ENCODE measurements around the gene RMI2. TPM values are rescaled to one million over a fixed set of nuclear protein-coding genes. Genes with fewer than 3 reads are reported as not detected.

RMI2 gene
- total RNA-seq, 1 donor from 2014 or later = 0.48 TPM

- intact Hi-C loops (cut with DNase I) = no loop called here
- ATAC-seq (ENCODE audit: poor library complexity) (no peak), DNase-seq (no peak)
These were observed 36.6 kb upstream of the RMI2 start for GRCh38 chr16:11308493-11309283.

- intact Hi-C loops (cut with DNase I) = no loop called here
- no peak for DNase-seq
- ATAC-seq (ENCODE audit: poor library complexity) = no peak
These were observed 35.2 kb upstream of the RMI2 start for GRCh38 chr16:11309895-11310633.

GRCh38 chr16:11310634-11310977, 34.7 kb upstream of the RMI2 start:
- intact Hi-C loops (cut with DNase I) = no loop called here
- DNase-seq = no peak
- no peak for ATAC-seq (ENCODE audit: poor library complexity)

DNA sequence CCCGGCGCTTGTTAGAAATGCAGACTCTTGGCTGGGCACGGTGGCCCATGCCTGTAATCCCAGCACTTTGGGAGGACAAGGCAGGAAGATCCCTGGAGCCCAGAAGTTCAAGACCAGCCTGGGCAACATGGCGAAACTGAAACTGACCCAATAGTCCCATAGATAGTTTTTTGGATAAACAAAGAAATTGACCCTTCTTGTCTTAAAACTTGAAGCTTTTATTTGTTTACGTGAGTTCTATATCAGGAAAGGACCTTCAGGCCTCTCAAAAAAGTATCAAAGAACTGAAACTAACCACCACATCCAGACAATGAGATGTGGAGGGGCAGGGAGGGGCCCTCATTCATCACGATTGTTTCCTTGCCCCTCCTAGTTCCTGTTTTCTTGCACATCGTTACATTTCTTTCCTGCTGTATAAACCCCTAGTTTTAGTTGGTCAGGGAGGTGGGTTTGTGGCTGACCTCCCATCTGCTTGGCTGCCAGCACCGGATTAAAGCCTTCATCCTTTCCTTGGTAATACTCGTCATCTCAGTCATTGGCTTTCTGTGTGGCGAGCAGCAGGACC, 34.2 kb upstream of the RMI2 start:
- intact Hi-C loops (cut with DNase I) = no loop called here
- DNase-seq (no peak), ATAC-seq (ENCODE audit: poor library complexity) (no peak)

DNA sequence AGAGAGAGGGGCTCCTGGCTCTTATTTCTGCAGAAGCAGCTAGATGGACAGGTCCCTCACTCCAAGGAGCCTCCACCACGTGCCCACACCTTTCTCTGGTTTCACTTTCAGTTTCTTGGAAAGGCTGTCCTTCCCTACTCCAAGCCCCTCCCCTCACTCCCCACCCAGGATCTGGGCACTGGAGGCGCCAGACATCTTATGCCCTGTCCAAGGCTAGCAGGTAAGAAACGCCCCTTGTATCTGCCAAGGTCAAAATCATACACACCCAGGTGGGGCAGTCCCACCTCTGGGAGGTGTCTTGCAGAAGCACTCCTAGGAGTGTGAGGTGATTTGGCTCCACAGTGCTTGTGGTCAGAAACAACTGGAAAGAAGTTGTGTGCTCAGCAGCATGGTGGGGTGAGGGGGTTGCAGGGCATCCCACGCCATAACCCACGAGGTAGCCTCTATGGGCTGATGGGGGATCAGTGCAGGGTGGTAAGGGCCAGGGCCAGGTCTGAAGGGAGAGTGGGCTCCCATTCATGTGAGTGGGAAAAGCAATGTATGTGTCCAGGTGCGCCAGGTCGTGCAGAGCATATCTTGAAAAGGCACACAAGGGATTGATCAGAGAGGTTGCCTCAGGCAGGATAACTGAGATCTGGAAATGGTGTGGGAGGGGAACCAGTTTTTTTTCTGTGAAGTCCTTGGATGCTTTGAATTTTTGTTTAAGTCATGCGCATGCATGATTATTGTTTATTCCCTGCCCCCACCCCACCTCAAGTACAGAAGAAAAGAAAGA, 32.4 kb upstream of the RMI2 start:
- ATAC-seq (ENCODE audit: poor library complexity) = no peak

GRCh38 chr16:11313493-11314308, 31.6 kb upstream of the RMI2 start:
- DNase-seq (no peak), ATAC-seq (ENCODE audit: poor library complexity) (no peak)
- intact Hi-C loops (cut with DNase I) = no loop called here

More for the DNA sequence above, 32.4 kb upstream of the RMI2 start:
- intact Hi-C loops (cut with DNase I) = no loop called here
- DNase-seq = no peak

DNA sequence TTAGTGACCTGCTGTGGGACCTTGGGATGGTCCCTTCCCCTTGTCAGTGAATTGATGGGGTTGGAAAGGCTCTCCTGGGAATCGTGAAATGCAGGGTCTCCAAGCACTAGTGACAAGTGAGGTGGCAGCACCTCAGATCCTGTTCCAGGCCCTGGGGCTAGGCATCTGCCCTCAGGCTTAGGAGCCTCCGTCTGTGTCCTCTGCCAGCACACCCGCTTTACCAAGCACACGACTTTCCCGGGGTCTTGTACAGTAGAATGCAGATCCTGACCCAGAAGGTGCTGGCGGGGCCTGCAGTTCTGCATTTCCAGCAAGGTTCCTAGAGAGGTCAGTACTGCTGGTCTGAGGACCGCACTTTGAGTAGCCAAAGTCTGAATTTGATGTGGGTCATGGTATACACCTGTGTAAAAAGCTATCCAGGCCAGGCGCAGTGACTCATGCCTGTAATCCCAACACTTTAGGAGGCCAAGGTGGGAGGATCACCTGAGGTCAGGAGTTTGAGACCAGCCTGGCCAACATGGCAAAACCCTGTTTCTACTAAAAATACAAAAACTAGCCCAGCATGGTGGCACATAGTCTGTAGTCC, 30.9 kb upstream of the RMI2 start:
- intact Hi-C loops (cut with DNase I) = no loop called here
- DNase-seq = no peak
- ATAC-seq (ENCODE audit: poor library complexity) = no peak

- intact Hi-C loops (cut with DNase I) = no loop called here
- no peak for DNase-seq
- no peak for ATAC-seq (ENCODE audit: poor library complexity)
These were observed 29.7 kb upstream of the RMI2 start for GRCh38 chr16:11315510-11315909.

- intact Hi-C loops (cut with DNase I) = no loop called here
- no peak for ATAC-seq (ENCODE audit: poor library complexity)
- no peak for DNase-seq
These were observed 28.8 kb upstream of the RMI2 start for GRCh38 chr16:11316331-11317015.

GRCh38 chr16:11318817-11319216, 26.4 kb upstream of the RMI2 start:
- intact Hi-C loops (cut with DNase I) = no loop called here
- ATAC-seq (ENCODE audit: poor library complexity) = no peak

GRCh38 chr16:11319529-11320146, 25.6 kb upstream of the RMI2 start:
- ATAC-seq (ENCODE audit: poor library complexity) (no peak), DNase-seq (no peak)
- intact Hi-C loops (cut with DNase I) = no loop called here

More at GRCh38 chr16:11318817-11319216, 26.4 kb upstream of the RMI2 start:
- DNase-seq = no peak

DNA sequence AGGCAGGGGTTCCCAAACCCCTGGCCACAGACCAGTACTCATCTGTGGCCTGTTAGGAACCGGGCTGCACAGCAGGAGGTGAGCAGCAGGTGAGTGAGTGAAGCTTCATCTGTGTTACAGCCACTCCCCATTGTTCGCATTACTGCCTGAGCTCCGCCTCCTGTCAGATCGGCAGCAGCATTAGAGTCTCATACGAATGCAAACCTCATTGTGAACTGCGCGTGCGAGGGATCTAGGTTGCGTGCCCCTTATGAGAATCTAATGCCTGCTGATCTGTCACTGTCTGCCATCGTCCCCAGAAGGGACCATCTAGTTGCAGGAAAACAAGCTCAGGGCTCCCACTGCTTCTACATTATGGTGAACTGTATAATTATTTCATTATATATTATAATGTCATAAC, 25.1 kb upstream of the RMI2 start:
- ATAC-seq (ENCODE audit: poor library complexity) (no peak), DNase-seq (no peak)
- intact Hi-C loops (cut with DNase I) = no loop called here

DNA sequence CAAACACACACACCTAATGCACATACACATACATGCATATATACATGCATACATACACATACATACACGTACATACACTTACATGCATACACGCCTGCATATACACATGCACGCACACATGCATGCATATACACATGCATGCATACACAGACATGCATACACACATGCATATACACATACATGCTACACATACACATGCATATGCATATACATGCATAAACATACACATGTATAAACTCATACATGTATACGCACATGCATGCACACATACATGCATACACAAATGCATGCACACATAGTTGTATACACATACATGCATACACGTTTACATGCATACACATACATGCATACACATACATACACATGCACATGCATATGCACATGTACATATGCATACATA, 23.6 kb upstream of the RMI2 start:
- ATAC-seq (ENCODE audit: poor library complexity) (no peak), DNase-seq (no peak)
- intact Hi-C loops (cut with DNase I) = no loop called here

DNA sequence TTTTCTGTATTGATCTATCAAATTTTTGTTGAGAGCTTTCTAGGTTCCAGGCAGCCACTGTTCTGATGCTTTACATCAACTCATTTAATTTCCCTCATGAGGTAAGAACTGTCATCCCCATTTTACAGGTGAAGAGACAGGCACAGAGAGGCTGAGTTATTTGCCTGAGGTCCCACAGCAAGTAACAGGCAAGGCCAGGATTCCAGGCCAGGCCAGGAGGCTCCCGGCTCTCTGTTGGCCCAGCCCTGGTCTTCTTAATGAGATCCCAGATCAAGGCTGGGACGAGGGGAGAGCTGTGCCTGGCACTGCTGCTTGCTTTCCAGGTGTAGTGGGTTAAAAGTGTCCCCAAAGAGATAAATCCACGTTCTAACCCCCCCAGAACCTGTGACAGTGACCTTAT, 22.4 kb upstream of the RMI2 start:
- intact Hi-C loops (cut with DNase I) = no loop called here
- no peak for ATAC-seq (ENCODE audit: poor library complexity)
- no peak for DNase-seq

- intact Hi-C loops (cut with DNase I) = no loop called here
- no peak for ATAC-seq (ENCODE audit: poor library complexity)
- no peak for DNase-seq
These were observed 21.5 kb upstream of the RMI2 start for GRCh38 chr16:11323551-11324336.

DNA sequence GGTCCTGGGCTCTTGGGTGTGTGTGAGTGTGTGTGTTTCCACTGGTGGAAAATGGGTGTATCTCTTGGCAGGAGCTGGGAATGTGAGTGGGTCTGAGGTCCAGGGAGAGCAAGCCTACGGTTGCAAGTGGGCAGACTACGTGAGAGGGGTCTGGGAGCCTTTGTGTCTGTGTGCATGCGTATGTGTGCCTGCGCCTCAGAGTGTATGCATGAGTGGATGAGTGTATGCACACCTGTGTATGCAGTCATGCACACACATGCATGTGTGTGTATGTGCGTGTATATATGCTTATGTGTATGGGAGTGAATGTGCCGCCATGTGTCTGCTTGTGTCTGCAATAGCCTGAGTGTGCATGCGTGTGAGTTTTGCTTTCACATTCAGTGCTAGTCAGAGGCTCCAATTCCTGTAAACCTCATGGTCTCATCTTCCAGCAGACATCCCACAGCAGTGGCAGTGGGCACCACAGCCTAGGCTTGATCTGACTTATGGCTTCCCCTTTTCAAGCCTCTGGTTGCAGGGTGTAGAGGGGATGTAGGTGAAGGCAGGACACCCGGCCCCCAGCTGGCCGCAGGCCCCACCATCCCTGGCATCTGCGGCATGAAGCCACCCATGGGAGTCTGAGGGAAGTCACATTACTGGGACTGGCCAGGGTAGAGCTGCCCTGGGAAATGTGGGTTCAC, 19.7 kb upstream of the RMI2 start:
- DNase-seq (no peak), ATAC-seq (ENCODE audit: poor library complexity) (no peak)
- intact Hi-C loops (cut with DNase I) = no loop called here
